Stomach (tissue), 9 donors: ENCODE results near the gene PRKD1. TPM values are rescaled to one million over a fixed set of nuclear protein-coding genes. Genes with fewer than 3 reads are reported as not detected.
"Not testable (repeated sequence)": the region's sequence is repeated elsewhere in the genome, so short reads cannot be mapped to it uniquely, and the experiment has no call there.

Experiments used
- DNase-seq, 2 donors: peaks; one replicate each; pipeline versions ENCODE4 v3.0.0 to v3.0.0-alpha.2; 2013 to 2019
- H3K27ac ChIP-seq, 5 donors: fragments of 200-600 bp in 4 of 5; sonication (generic) in 4 of 5; one replicate each; pipeline ENCODE4 v1.5.1; 2013 to 2019; ENCODE audit warnings: mild to moderate bottlenecking in 1 of 5, moderate library complexity in 1 of 5
- H3K27me3 ChIP-seq, 3 donors: fragments of 200-600 bp; sonication (generic); one replicate each; pipeline ENCODE4 v1.5.1; 2017 to 2019; ENCODE audit warnings: mixed run types in 1 of 3
- H3K36me3 ChIP-seq, 4 donors: fragments of 200-600 bp; sonication (generic); 1 replicate in 3 of 4; 2 replicates in 1 of 4; pipeline ENCODE4 v1.5.1; 2016 to 2019
- H3K4me1 ChIP-seq, 4 donors: fragments of 200-600 bp; sonication (generic); one replicate each; pipeline ENCODE4 v1.5.1; 2016 to 2019
- H3K4me3 ChIP-seq, 4 donors: fragments of 200-600 bp; sonication (generic) in 3 of 4; one replicate each; pipeline ENCODE4 v1.5.1; 2016 to 2019; ENCODE audit warnings: mild to moderate bottlenecking in 1 of 4
- H3K9me3 ChIP-seq, 4 donors: fragments of 200-600 bp; sonication (generic); one replicate each; pipeline ENCODE4 v1.5.1; 2016 to 2019
- CTCF ChIP-seq, 7 experiments: fragments of 450-650 bp in 4 of 7; fragments of 200-600 bp in 3 of 7; sonication (generic) in 3 of 7; IDR thresholded peaks; one replicate each; pipeline ENCODE4 v1.5.1; 2016 to 2019; ENCODE audit warnings: antibody characterized with exemption in 7 of 7, control low read depth in 2 of 7, mild to moderate bottlenecking in 1 of 7
- EP300 ChIP-seq: sonication (generic); formaldehyde crosslinking; IDR thresholded peaks from one replicate; pipeline ENCODE4 v1.6.1; 2017; ENCODE audit warnings: antibody characterized with exemption
- POLR2A ChIP-seq, 4 donors: fragments of 450-650 bp; IDR thresholded peaks; one replicate each; pipeline ENCODE4 v1.6.1; 2016; ENCODE audit warnings: antibody characterized with exemption in 4 of 4, control low read depth in 2 of 4, mild to moderate bottlenecking in 1 of 4, moderate library complexity in 1 of 4
- POLR2AphosphoS5 ChIP-seq, 3 donors: sonication (generic); formaldehyde crosslinking; IDR thresholded peaks; one replicate each; pipeline ENCODE4 v1.6.1; 2016; ENCODE audit warnings: antibody characterized with exemption in 3 of 3
- WGBS, 5 donors: extraction: QIAGEN DNeasy Blood & Tissue Kit in 3 of 5; methylation state at CpG; one replicate each; pipeline versions ENCODE4 v1.1.5 to v1.1.7; 2013 to 2018; 5-methylcytosine and 5-hydroxymethylcytosine counted together
- intact Hi-C: fragments of 100-400 bp; cut with DNase I; formaldehyde crosslinking; loops from one replicate; pipeline ENCODE4 v1.15.1; 2023; ENCODE audit warnings: low total_unique reads
- polyA plus RNA-seq, 3 donors: library from polyadenylated mRNA; stranded (reverse); fragments of 200-250 nt; gene quantifications; one replicate each; pipeline ENCODE4 v1.2.3, GENCODE V29; 2013
- total RNA-seq, 5 donors: library from RNA; depleted of rRNA; stranded (reverse); fragments of >200 nt; gene quantifications; one replicate each; pipeline versions ENCODE4 v1.1.0 to v1.2.3, GENCODE V29; 2014 to 2016
- donor health status: healthy with polysubstance abuse.
- donor health status: Bipolar disorder and iron deficiency.
- donor health status: healthy.

PRKD1 gene
- total and polyA plus RNA-seq, 8 donors, result 1.6 to 26.6 (median 4.9) TPM

DNA sequence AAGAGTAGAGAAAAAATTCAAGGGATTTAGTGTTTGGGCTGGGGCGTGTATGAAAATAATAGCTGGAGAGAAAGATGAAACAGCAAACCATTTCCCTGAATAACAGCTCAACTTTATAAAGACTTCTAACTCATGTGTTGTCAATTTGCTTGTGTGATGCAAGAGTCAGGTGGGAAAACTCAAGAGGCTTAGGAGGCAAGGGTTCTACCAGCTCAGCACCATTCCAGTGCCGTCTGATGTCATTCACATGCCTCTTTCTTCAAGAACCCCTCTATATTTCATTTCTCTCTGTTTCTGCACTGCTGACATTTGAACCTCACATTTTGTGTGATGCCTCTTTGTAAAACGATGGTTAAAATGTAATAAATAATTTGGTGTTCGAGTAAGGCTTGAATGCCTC lies 192.2 kb downstream of the PRKD1 start:
- H3K4me3 ChIP-seq, result no peak overlapping the region
- no peaks in the 10 kb centered on the region for H3K36me3 ChIP-seq
- intact Hi-C loops, result no loop called here
- DNase-seq, result no peak
- no peaks in the 10 kb centered on the region for H3K27me3 ChIP-seq
- TF ChIP-seq POLR2A (IDR thresholded peaks at IDR 0.05), result no peak
- TF ChIP-seq POLR2AphosphoS5 (IDR thresholded peaks at IDR 0.05), result no peak
- TF ChIP-seq EP300, result no peak
- TF ChIP-seq CTCF (IDR thresholded peaks at IDR 0.05), result no peak
- H3K27ac ChIP-seq, result no peak overlapping the region
- H3K4me1 ChIP-seq, result peaks cover 0 to 9% (median 4%) of the 10 kb centered on the region in 4 donors
- 89 to 93% (median 92%) methylated on average over 4 of the region's 4 CpGs for WGBS, 5 donors
- no peaks in the 10 kb centered on the region for H3K9me3 ChIP-seq

DNA sequence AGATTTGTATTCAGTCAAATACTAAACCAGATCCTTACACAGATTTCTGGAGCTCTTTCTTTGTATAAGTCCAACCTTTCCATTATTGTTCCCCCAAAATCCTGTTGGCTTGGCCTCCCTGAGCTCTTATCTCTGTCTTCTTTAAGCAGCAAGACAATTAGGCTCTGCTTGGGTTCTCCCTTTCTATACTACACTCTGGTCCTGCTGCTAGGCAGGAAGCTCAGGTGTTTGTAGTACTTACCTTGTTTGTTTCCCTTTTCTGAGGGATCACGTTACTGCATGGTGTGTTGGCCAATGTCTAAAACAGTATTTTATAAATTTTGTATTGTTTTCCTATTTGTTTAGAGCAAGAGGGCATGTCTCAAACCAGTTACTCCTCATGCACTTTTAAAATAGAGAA lies 192.9 kb downstream of the PRKD1 start:
- Histone ChIP-seq H3K9me3 (no peaks in the 10 kb centered on the region), H3K4me1 (peaks cover 0 to 9% (median 4%) of the 10 kb centered on the region in 4 donors), H3K27me3 (no peaks in the 10 kb centered on the region), H3K27ac (no peak overlapping the region), H3K4me3 (no peak overlapping the region), H3K36me3 (no peaks in the 10 kb centered on the region)
- whole genome bisulfite sequencing, 5 donors, result 18 to 73% (median 57%) methylated on average over 1 of the region's 1 CpG
- TF ChIP-seq POLR2A (IDR thresholded peaks at IDR 0.05) (no peak), EP300 (no peak), CTCF (IDR thresholded peaks at IDR 0.05) (no peak), POLR2AphosphoS5 (IDR thresholded peaks at IDR 0.05) (no peak)
- no peak for DNase-seq
- intact Hi-C loops, result no loop called here

DNA sequence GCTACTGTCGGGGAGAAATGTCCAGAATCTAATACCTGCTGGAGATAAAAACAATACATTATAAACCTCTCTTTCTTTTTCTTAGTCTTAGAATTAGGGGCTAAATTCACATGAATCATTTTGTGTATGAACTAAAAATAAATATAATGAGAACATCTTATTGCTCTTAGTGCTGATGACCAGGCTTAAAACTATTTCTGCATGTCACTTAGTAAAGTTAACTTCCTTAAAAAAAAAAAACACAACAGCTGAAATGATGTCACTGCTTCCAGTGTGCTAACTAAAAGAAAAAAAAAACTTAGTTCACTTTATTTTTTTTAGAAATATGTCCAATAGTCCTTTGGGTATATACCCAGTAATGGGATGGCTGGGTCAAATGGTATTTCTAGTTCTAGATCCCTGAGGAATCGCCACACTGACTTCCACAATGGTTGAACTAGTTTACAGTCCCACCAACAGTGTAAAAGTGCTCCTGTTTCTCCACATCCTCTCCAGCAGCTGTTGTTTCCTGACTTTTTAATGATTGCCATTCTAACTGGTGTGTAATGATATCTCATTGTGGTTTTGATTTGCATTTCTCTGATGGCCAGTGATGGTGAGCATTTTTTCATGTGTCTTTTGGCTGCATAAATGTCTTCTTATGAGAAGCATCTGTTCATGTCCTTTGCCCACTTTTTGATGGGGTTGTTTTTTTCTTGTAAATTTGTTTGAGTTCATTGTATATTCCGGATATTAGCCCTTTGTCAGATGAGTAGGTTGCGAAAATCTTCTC lies 200.9 kb downstream of the PRKD1 start:
- H3K4me3 ChIP-seq, H3K27me3 ChIP-seq, DNase-seq, H3K9me3 ChIP-seq, intact Hi-C loops, H3K36me3 ChIP-seq: not testable (repeated sequence)
- Histone ChIP-seq H3K27ac (peak overlapping the region in 1 of 5 donors; percentile 7), H3K4me1 (peaks cover 5 to 34% (median 17%) of the 10 kb centered on the region in 4 donors)
- 85 to 94% (median 90%) methylated on average over 4 of the region's 4 CpGs for WGBS, 5 donors

GRCh38 chr14:29724991-29725390 lies 202.7 kb downstream of the PRKD1 start:
- Histone ChIP-seq H3K27ac (no peak overlapping the region), H3K4me1 (peaks cover 5 to 45% (median 17%) of the 10 kb centered on the region in 4 donors), H3K27me3 (no peaks in the 10 kb centered on the region), H3K36me3 (no peaks in the 10 kb centered on the region), H3K4me3 (no peak overlapping the region), H3K9me3 (no peaks in the 10 kb centered on the region)
- 29 to 44% (median 40%) methylated on average over 3 of the region's 3 CpGs for WGBS, 5 donors
- peak in 1 of 2 donors; percentile 79 for DNase-seq
- intact Hi-C loops, result no loop called here
- TF ChIP-seq EP300 (no peak), POLR2AphosphoS5 (IDR thresholded peaks at IDR 0.05) (peak in 1 of 3 donors; percentile 38)

- TF ChIP-seq CTCF (IDR thresholded peaks at IDR 0.05) (no peak), EP300 (no peak)
These were observed 204.8 kb downstream of the PRKD1 start for GRCh38 chr14:29722831-29723230.

More at GRCh38 chr14:29722831-29723230, 204.8 kb downstream of the PRKD1 start:
- DNase-seq, result no peak
- intact Hi-C loops, result no loop called here
- WGBS, 5 donors, result 95 to 100% (median 100%) methylated on average over 1 of the region's 1 CpG
- H3K27me3 ChIP-seq, result no peaks in the 10 kb centered on the region
- no peak overlapping the region for H3K4me3 ChIP-seq
- peaks cover 5 to 45% (median 17%) of the 10 kb centered on the region in 4 donors for H3K4me1 ChIP-seq
- H3K36me3 ChIP-seq, result no peaks in the 10 kb centered on the region
- H3K27ac ChIP-seq, result no peak overlapping the region
- H3K9me3 ChIP-seq, result no peaks in the 10 kb centered on the region
